Upper lobe of left lung (tissue), 6 donors: ENCODE data around the gene ACE2. TPM values are rescaled to one million over a fixed set of nuclear protein-coding genes. Genes with fewer than 3 reads are reported as not detected.

ENCODE experiments used
- ATAC-seq, 2 donors: fragments of 200-7000 bp; cut with Tn5 transposase; one replicate each; pipeline ENCODE4 v1.9.1; 2022; ENCODE audit warnings: mild to moderate bottlenecking in 2 of 2, moderate library complexity in 2 of 2; ENCODE audit not compliant: low FRiP score in 2 of 2
- DNase-seq, 2 donors: peaks; one replicate each; pipeline ENCODE4 v3.0.0-alpha.2; 2019 to 2020
- H3K27ac ChIP-seq, 4 donors: fragments of 200-600 bp; sonication (generic); one replicate each; pipeline ENCODE4 v1.5.1; 2016 to 2019
- H3K27me3 ChIP-seq, 4 donors: fragments of 200-600 bp; sonication (generic); one replicate each; pipeline ENCODE4 v1.5.1; 2017 to 2019
- H3K36me3 ChIP-seq, 4 donors: fragments of 200-600 bp; sonication (generic); one replicate each; pipeline ENCODE4 v1.5.1; 2016 to 2019
- H3K4me1 ChIP-seq, 4 donors: fragments of 200-600 bp; sonication (generic); one replicate each; pipeline ENCODE4 v1.5.1; 2018 to 2019
- H3K4me3 ChIP-seq, 4 donors: fragments of 200-600 bp; sonication (generic); one replicate each; pipeline ENCODE4 v1.5.1; 2017 to 2019; ENCODE audit warnings: mild to moderate bottlenecking in 2 of 4, moderate library complexity in 1 of 4
- H3K9me3 ChIP-seq, 4 donors: fragments of 200-600 bp; sonication (generic); one replicate each; pipeline ENCODE4 v1.5.1; 2018 to 2019
- POLR2A ChIP-seq, 4 donors: fragments of 450-650 bp; IDR thresholded peaks; one replicate each; pipeline ENCODE4 v1.5.1; 2016 to 2017; ENCODE audit warnings: antibody characterized with exemption in 4 of 4, mild to moderate bottlenecking in 2 of 4
- POLR2AphosphoS5 ChIP-seq, 2 donors: sonication (generic); formaldehyde crosslinking; IDR thresholded peaks; one replicate each; pipeline ENCODE4 v1.5.1; 2017; ENCODE audit warnings: antibody characterized with exemption in 2 of 2
- WGBS, 2 donors: methylation state at CpG; one replicate each; pipeline ENCODE4 v1.1.5; 2017 to 2018; 5-methylcytosine and 5-hydroxymethylcytosine counted together
- total RNA-seq, 6 donors: library from RNA; depleted of rRNA in 4 of 6; stranded (reverse); fragments of >200 nt in 4 of 6; gene quantifications; one replicate each; pipeline versions ENCODE4 v1.1.0 to v1.2.1, GENCODE V29; 2016 to 2021
- donor health status: DM: no; HTN: no; CAD: no; lungs with moderate emphysema.
- donor health status: DM: no; HTN: yes; CAD: no; lungs with severe emphysema.

The ACE2 gene
- total RNA-seq, 6 donors from 2014 or later: 1.6 to 4.1 (median 2.7) TPM; not detected in 1

DNA sequence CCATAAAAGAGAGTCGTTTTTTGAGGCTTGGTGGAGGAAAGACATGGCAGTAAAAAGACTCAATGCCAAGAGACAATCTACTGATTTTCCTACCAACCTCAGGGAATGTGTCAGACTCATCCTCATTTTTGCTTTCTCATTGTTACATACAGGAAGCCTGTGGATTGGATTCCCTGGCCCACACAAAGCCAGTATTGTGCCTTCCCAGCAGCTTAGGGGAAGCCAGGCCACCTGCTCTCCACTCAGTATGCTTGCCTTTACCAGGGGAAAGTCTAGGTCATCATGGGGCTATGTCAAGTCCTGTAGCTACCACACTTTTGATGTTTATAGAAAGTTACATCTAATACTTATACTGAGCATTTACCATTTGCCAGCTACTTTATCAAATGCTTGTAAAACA lies 89.2 kb downstream of the ACE2 start:
- ATAC-seq: no peak
- no peaks in the 10 kb centered on the region for H3K9me3 ChIP-seq
- TF ChIP-seq POLR2AphosphoS5 (IDR thresholded peaks at IDR 0.05) (no peak), POLR2A (IDR thresholded peaks at IDR 0.05) (no peak)
- DNase-seq: no peak
- H3K27ac ChIP-seq: no peak overlapping the region
- H3K4me3 ChIP-seq: no peak overlapping the region
- no peaks in the 10 kb centered on the region for H3K36me3 ChIP-seq
- no peaks in the 10 kb centered on the region for H3K4me1 ChIP-seq
- 22 to 48% methylated on average over 1 of the region's 1 CpG for WGBS, 2 donors
- no peaks in the 10 kb centered on the region for H3K27me3 ChIP-seq

Other genes starting within 250 kb of the ACE2 start
- 10 to 100 TPM in 4 of 6 donors, 1 to 10 TPM in 2; 5.3 to 42.3 (median 18.5) TPM for gene VEGFD, start 216.5 kb downstream of the ACE2 start, total RNA-seq
- gene PIR, start 107.6 kb downstream of the ACE2 start, total RNA-seq: 10 to 100 TPM; 11.7 to 20.6 (median 18.5) TPM
- 1 to 10 TPM in 4 of 6 donors, not detected in 2; 1.3 to 4.2 (median 3.6) TPM for gene BMX, start 100.2 kb downstream of the ACE2 start, total RNA-seq
- 1 to 10 TPM in 4 of 6 donors, under 1 TPM in 1, not detected in 1; 0.88 to 7.9 (median 1.3) TPM for gene CLTRN, start 63.8 kb upstream of the ACE2 start, total RNA-seq
- gene CA5B, start 137.3 kb upstream of the ACE2 start, total RNA-seq: 10 to 100 TPM in 5 of 6 donors, 1 to 10 TPM in 1; 9.9 to 35.6 (median 17.4) TPM
- 10 to 100 TPM in 5 of 6 donors, 1 to 10 TPM in 1; 8.2 to 46.1 (median 15.4) TPM for gene ZRSR2, start 189.5 kb upstream of the ACE2 start, total RNA-seq